Endothelial cell of umbilical vein (primary cell): ENCODE results near the gene SMOC2. TPM values are rescaled to one million over a fixed set of nuclear protein-coding genes. Genes with fewer than 3 reads are reported as not detected.

ENCODE experiments used
- BruUV-seq: library from RNA; stranded (reverse); fragments of 400-500 nt; replicated peaks from 2 replicates; lab custom pipeline; 2021; lab: Mats Ljungman, UMichigan
- CTCF ChIA-PET: fragments of 300-600, 350-600 bp; sonication (Branson Sonifier 250); formaldehyde crosslinking; loops from one replicate; lab custom pipeline; 2021; ENCODE audit warnings: antibody characterized with exemption, inconsistent platforms; lab: Charles Lee
- POLR2A ChIA-PET: fragments of 300-600, 350-600 bp; sonication (Branson Sonifier 250); formaldehyde crosslinking; loops from one replicate; lab custom pipeline; 2021; ENCODE audit warnings: antibody characterized with exemption, inconsistent platforms; lab: Charles Lee
- DNase-seq: peaks from one replicate; pipeline ENCODE4 v3.0.0-alpha.2; 2011; ENCODE audit warnings: low read depth, low spot score
- FAIRE-seq: peaks from 2 replicates; lab custom pipeline; 2011; peaks lifted over from hg19 to GRCh38; lab: Jason Lieb, UNC
- H2AFZ ChIP-seq: 2 replicates; pipeline ENCODE4 v1.6.0; 2012; ENCODE audit warnings: low read depth, low read length, control low read depth, inconsistent platforms
- H3K27ac ChIP-seq: 2 replicates; pipeline ENCODE4 v1.5.1; 2011; ENCODE audit warnings: low read depth, mild to moderate bottlenecking, control low read depth, low read length, moderate library complexity; ENCODE audit not compliant: insufficient read depth
- H3K27me3 ChIP-seq, 2 experiments: 2 replicates each; pipeline versions ENCODE4 v1.6.0 to v1.6.1; 2011; ENCODE audit warnings: low read length in 2 of 2, mixed read lengths in 1 of 2; ENCODE audit not compliant: control insufficient read depth in 2 of 2, insufficient read depth in 2 of 2
- H3K36me3 ChIP-seq, 2 experiments: 2 replicates in 1 of 2; 3 replicates in 1 of 2; pipeline ENCODE4 v1.5.1; 2011; ENCODE audit warnings: low read length in 2 of 2, mild to moderate bottlenecking in 1 of 2, moderate library complexity in 1 of 2; ENCODE audit not compliant: control insufficient read depth in 2 of 2, insufficient read depth in 2 of 2; ENCODE audit errors: extremely low read depth in 1 of 2
- H3K4me1 ChIP-seq: 3 replicates; pipeline ENCODE4 v1.5.1; 2011; ENCODE audit warnings: mild to moderate bottlenecking, low read length; ENCODE audit not compliant: control insufficient read depth, insufficient read depth; ENCODE audit errors: extremely low read depth
- H3K4me2 ChIP-seq: 2 replicates; pipeline ENCODE4 v1.6.1; 2011; ENCODE audit warnings: low read length, control low read depth, mixed read lengths; ENCODE audit not compliant: insufficient read depth
- H3K4me3 ChIP-seq, 3 experiments: fragments of 200-600 bp in 1 of 3; sonication (generic), shearing (Covaris generic) in 1 of 3; replicated peaks in 1 of 3; 2 replicates each; pipeline ENCODE4 v1.5.1; 2011 to 2016; ENCODE audit warnings: control low read depth in 3 of 3, low read length in 3 of 3, mild to moderate bottlenecking in 2 of 3, inconsistent platforms in 1 of 3, low read depth in 1 of 3, moderate library complexity in 1 of 3; ENCODE audit not compliant: insufficient read depth in 1 of 3
- H3K79me2 ChIP-seq: 2 replicates; pipeline ENCODE4 v1.6.0; 2012; ENCODE audit warnings: low read length, inconsistent platforms; ENCODE audit not compliant: control insufficient read depth, insufficient read depth
- H3K9ac ChIP-seq: replicated peaks from 2 replicates; pipeline ENCODE3; 2011; ENCODE audit warnings: low read length, control low read depth; ENCODE audit not compliant: insufficient read depth; ENCODE audit errors: extremely low read depth
- H3K9me1 ChIP-seq: replicated peaks from 3 replicates; pipeline ENCODE4 v1.6.0; 2011; ENCODE audit warnings: mild to moderate bottlenecking, low read length; ENCODE audit not compliant: control insufficient read depth, insufficient read depth; ENCODE audit errors: extremely low read depth
- H3K9me3 ChIP-seq: replicated peaks from 2 replicates; pipeline ENCODE4 v1.5.1; 2012; ENCODE audit warnings: low read length, inconsistent platforms; ENCODE audit not compliant: control insufficient read depth, insufficient read depth
- H4K20me1 ChIP-seq: replicated peaks from 2 replicates; pipeline ENCODE3; 2011; ENCODE audit warnings: mild to moderate bottlenecking, low read length; ENCODE audit not compliant: control insufficient read depth, insufficient read depth; ENCODE audit errors: extremely low read depth
- CTCF ChIP-seq, 2 donors: IDR thresholded peaks; 1 replicate in 1 of 2; 2 replicates in 1 of 2; pipeline ENCODE4 v1.5.1; 2011; ENCODE audit warnings: low read length in 2 of 2, mild to moderate bottlenecking in 2 of 2, moderate library complexity in 2 of 2, control low read depth in 1 of 2, inconsistent platforms in 1 of 2, low read depth in 1 of 2; ENCODE audit not compliant: insufficient read depth in 1 of 2; ENCODE audit errors: extremely low read depth in 1 of 2
- EZH2 ChIP-seq: IDR thresholded peaks from 2 replicates; pipeline ENCODE4 v1.6.1; 2012; ENCODE audit warnings: borderline replicate concordance, low read depth, mild to moderate bottlenecking, moderate library complexity, low read length, inconsistent platforms; ENCODE audit not compliant: severe bottlenecking
- FOS ChIP-seq: IDR thresholded peaks from 2 replicates; pipeline ENCODE4 v1.6.1; 2011; ENCODE audit warnings: mild to moderate bottlenecking, low read length, moderate library complexity, borderline replicate concordance; ENCODE audit not compliant: insufficient read depth
- GATA2 ChIP-seq: IDR thresholded peaks from 2 replicates; pipeline ENCODE4 v1.7.0; 2011; ENCODE audit warnings: low read depth, mild to moderate bottlenecking, moderate library complexity, mixed read lengths, low read length; ENCODE audit not compliant: insufficient read length, insufficient read depth
- JUN ChIP-seq: IDR thresholded peaks from 2 replicates; pipeline ENCODE4 v1.6.1; 2011; ENCODE audit warnings: borderline replicate concordance, low read depth; ENCODE audit not compliant: insufficient read length, insufficient read depth
- MYC ChIP-seq: IDR thresholded peaks from one replicate; pipeline ENCODE4 v1.6.1; 2011; ENCODE audit warnings: mild to moderate bottlenecking, low read depth, low read length
- POLR2A ChIP-seq: IDR thresholded peaks from 2 replicates; pipeline ENCODE4 v1.6.1; 2012; ENCODE audit warnings: low read depth, mild to moderate bottlenecking, control low read depth, low read length
- POLR2AphosphoS5 ChIP-seq: IDR thresholded peaks from 2 replicates; pipeline ENCODE4 v1.6.1; 2012; ENCODE audit warnings: low read depth, mild to moderate bottlenecking, control low read depth, low read length, moderate library complexity; ENCODE audit not compliant: insufficient read depth
- dilution Hi-C: fragments of 300-500 bp; cut with MboI; formaldehyde crosslinking; loops from one replicate; pipeline ENCODE4 v1.15.0; 2019; ENCODE audit warnings: low sequenced_read_pairs; ENCODE audit not compliant: extremely low pct_ligation_motif_present
- intact Hi-C: fragments of 100-400 bp; cut with micrococcal nuclease; formaldehyde crosslinking; loops from one replicate; pipeline ENCODE4 v1.10.0; 2022
- polyA plus RNA-seq, 4 experiments: library from polyadenylated mRNA; depleted of rRNA in 3 of 4; stranded (reverse) in 3 of 4; unstranded in 1 of 4; fragments of >200 nt; gene quantifications; 2 replicates each; pipeline versions ENCODE4 v1.2.1 to v1.2.3, GENCODE V29; 2011 to 2012; ENCODE audit warnings: missing spikeins in 1 of 4
- total RNA-seq: library from RNA; stranded (reverse); gene quantifications from 2 replicates; pipeline ENCODE4 v1.2.3, GENCODE V29; 2021
- TF ChIP-seq, protein P1 (sequence below): IDR thresholded peaks from 2 replicates; pipeline ENCODE4 v1.6.1; 2011; ENCODE audit not compliant: insufficient read depth, insufficient read length

The SMOC2 gene
- total and polyA plus RNA-seq, 2 donors (not counting 3 experiments of a cell fraction or from before 2014, with no cell fraction given) = not detected

- ChIA-PET CTCF (no interaction called here), POLR2A (no interaction called here)
- no peak for DNase-seq
- no peak overlapping the region for H3K4me2 ChIP-seq
- no peak overlapping the region for H2AFZ ChIP-seq
- no peaks in the 10 kb centered on the region for H3K36me3 ChIP-seq
- no peak overlapping the region for H3K27ac ChIP-seq
- no peaks in the 10 kb centered on the region for H3K9me1 ChIP-seq
- H3K9ac ChIP-seq = no peak overlapping the region
- no peaks in the 10 kb centered on the region for H3K79me2 ChIP-seq
- no peaks in the 10 kb centered on the region for H4K20me1 ChIP-seq
- dilution Hi-C loops (no loop called here), intact Hi-C loops (no loop called here)
- BruUV-seq = no TSS peak
- H3K4me1 ChIP-seq = peaks cover 25% of the 10 kb centered on the region
- TF ChIP-seq POLR2AphosphoS5 = no peak
- TF ChIP-seq MYC = no peak
- TF ChIP-seq EZH2 = no peak
- TF ChIP-seq FOS = no peak
- no peak for TF ChIP-seq GATA2
- TF ChIP-seq CTCF (IDR thresholded peaks at IDR 0.05; ENCODE audit: extremely low read depth in 1 of 2, insufficient read depth in 1 of 2, low read depth in 1 of 2, low read length in 2 of 2) = no peak
- TF ChIP-seq, protein P1, sequence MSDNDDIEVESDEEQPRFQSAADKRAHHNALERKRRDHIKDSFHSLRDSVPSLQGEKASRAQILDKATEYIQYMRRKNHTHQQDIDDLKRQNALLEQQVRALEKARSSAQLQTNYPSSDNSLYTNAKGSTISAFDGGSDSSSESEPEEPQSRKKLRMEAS = no peak
- no peak for TF ChIP-seq JUN
- no peak for TF ChIP-seq POLR2A
- H3K27me3 ChIP-seq = no peaks in the 10 kb centered on the region
- no peaks in the 10 kb centered on the region for H3K9me3 ChIP-seq
- FAIRE-seq = no peak
- H3K4me3 ChIP-seq = no peak overlapping the region
Measured at GRCh38 chr6:168525926-168526630, 85.1 kb downstream of the SMOC2 start.
